Parathyroid adenoma (tissue), 2 donors: ENCODE results near the gene CFB.
"Not testable (repeated sequence)": the region's sequence is repeated elsewhere in the genome, so short reads cannot be mapped to it uniquely, and the experiment has no call there.

Experiments used
- H2AFZ ChIP-seq: fragments of 300-600 bp; sonication (generic); one replicate; pipeline ENCODE4 v1.7.0; 2017; ENCODE audit warnings: antibody characterized with exemption, mild to moderate bottlenecking
- H3K27ac ChIP-seq: fragments of 300-600 bp; sonication (generic); one replicate; pipeline ENCODE4 v1.7.0; 2017
- H3K27me3 ChIP-seq: fragments of 300-600 bp; sonication (generic); one replicate; pipeline ENCODE4 v1.7.0; 2017; ENCODE audit warnings: low read length; ENCODE audit not compliant: control insufficient read depth, insufficient read depth
- H3K36me3 ChIP-seq: fragments of 300-600 bp; sonication (generic); one replicate; pipeline ENCODE4 v1.7.0; 2017; ENCODE audit warnings: low read length; ENCODE audit not compliant: control insufficient read depth, insufficient read depth
- H3K4me1 ChIP-seq: fragments of 300-600 bp; sonication (generic); one replicate; pipeline ENCODE4 v1.7.0; 2017; ENCODE audit warnings: control low read depth
- H3K4me2 ChIP-seq: fragments of 300-600 bp; sonication (generic); one replicate; pipeline ENCODE4 v1.7.0; 2017; ENCODE audit warnings: low read length
- H3K4me3 ChIP-seq: fragments of 300-600 bp; sonication (generic); one replicate; pipeline ENCODE4 v1.7.0; 2017; ENCODE audit warnings: low read depth, low read length
- H3K79me2 ChIP-seq: fragments of 300-600 bp; sonication (generic); one replicate; pipeline ENCODE4 v1.7.0; 2017; ENCODE audit warnings: control low read depth
- H3K9ac ChIP-seq: fragments of 300-600 bp; sonication (generic); one replicate; pipeline ENCODE4 v1.7.0; 2017; ENCODE audit warnings: mild to moderate bottlenecking
- H3K9me3 ChIP-seq: fragments of 300-600 bp; sonication (generic); one replicate; pipeline ENCODE4 v1.7.0; 2017; ENCODE audit warnings: low read length; ENCODE audit not compliant: control insufficient read depth
- donor health status: primary hyperparathyroidism.

CFB gene

GRCh38 chr6:31996385-31996784 lies 50.5 kb downstream of the CFB start:
- not testable (repeated sequence) for H3K79me2 ChIP-seq, H3K9ac ChIP-seq, H3K4me3 ChIP-seq, H3K4me1 ChIP-seq, H3K36me3 ChIP-seq, H3K9me3 ChIP-seq, H2AFZ ChIP-seq, H3K27ac ChIP-seq, H3K27me3 ChIP-seq, H3K4me2 ChIP-seq
